HG03103 (cell line): ENCODE results near the gene UMODL1.
"Not testable (repeated sequence)": the region's sequence is repeated elsewhere in the genome, so short reads cannot be mapped to it uniquely, and the experiment has no call there.

Experiments
- ATAC-seq: cut with Tn5 transposase; IDR thresholded peaks from one replicate; pipeline ENCODE4 v1.9.1; 2021; ENCODE audit warnings: low read depth; ENCODE audit not compliant: unreplicated experiment

Gene UMODL1

GRCh38 chr21:42111811-42112210 lies 40.7 kb downstream of the UMODL1 start:
- no peak for ATAC-seq

GRCh38 chr21:42112238-42112637 lies 41.1 kb downstream of the UMODL1 start:
- no peak for ATAC-seq

GRCh38 chr21:42112857-42113256 lies 41.7 kb downstream of the UMODL1 start:
- no peak for ATAC-seq

GRCh38 chr21:42113926-42114409 lies 42.9 kb downstream of the UMODL1 start:
- no peak for ATAC-seq

GRCh38 chr21:42114646-42115045 lies 43.5 kb downstream of the UMODL1 start:
- ATAC-seq = no peak

GRCh38 chr21:42115136-42115683 lies 44.1 kb downstream of the UMODL1 start:
- no peak for ATAC-seq

- ATAC-seq = not testable (repeated sequence)
Observed at GRCh38 chr21:42116551-42116950, 45.4 kb downstream of the UMODL1 start.

GRCh38 chr21:42117229-42117966 lies 46.3 kb downstream of the UMODL1 start:
- ATAC-seq = no peak

GRCh38 chr21:42117967-42118780 lies 47.1 kb downstream of the UMODL1 start:
- ATAC-seq = no peak

GRCh38 chr21:42118901-42119300 lies 47.8 kb downstream of the UMODL1 start:
- no peak for ATAC-seq

- no peak for ATAC-seq
Observed at GRCh38 chr21:42120101-42120902, 49.2 kb downstream of the UMODL1 start.

GRCh38 chr21:42120903-42121535 lies 49.9 kb downstream of the UMODL1 start:
- ATAC-seq = no peak

- ATAC-seq = no peak
Observed at GRCh38 chr21:42121794-42122193, 50.7 kb downstream of the UMODL1 start.

GRCh38 chr21:42122398-42122797 lies 51.3 kb downstream of the UMODL1 start:
- ATAC-seq = no peak

GRCh38 chr21:42122808-42123207 lies 51.7 kb downstream of the UMODL1 start:
- no peak for ATAC-seq

GRCh38 chr21:42123219-42123908 lies 52.2 kb downstream of the UMODL1 start:
- no peak for ATAC-seq

GRCh38 chr21:42124081-42124480 lies 53.0 kb downstream of the UMODL1 start:
- ATAC-seq = no peak

- no peak for ATAC-seq
Observed at GRCh38 chr21:42124826-42125570, 53.9 kb downstream of the UMODL1 start.
